Measurements from ENCODE around the gene VIPR1.

DNA sequence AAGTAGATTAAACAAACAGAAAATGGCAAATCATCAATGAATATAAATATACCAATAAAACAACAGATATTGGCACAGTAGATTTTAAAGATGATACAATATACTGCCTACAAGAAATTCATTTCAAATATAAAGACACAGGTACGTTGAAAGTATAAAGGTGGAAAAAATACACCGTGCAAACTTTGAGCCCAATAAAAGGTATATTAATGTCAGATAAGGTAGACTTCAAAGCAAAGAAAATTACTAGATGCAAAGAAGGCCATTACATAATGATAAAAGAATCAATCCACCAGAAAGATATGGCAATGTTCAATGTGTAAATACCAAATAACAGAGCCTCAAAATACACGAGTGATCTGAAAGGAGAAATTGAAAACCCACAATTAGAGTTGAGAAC is 34.3 kb upstream of the VIPR1 start:
- no peak for TF ChIP-seq CTCF (IDR thresholded peaks at IDR 0.05; ENCODE audit: insufficient read depth, low read length)
- no peak for TF ChIP-seq POLR2AphosphoS5 (IDR thresholded peaks at IDR 0.05; ENCODE audit: low read depth)
- TF ChIP-seq GABPA (IDR thresholded peaks at IDR 0.05; ENCODE audit: low read depth) = no peak
